ENCODE results near the gene EMILIN2. TPM values are rescaled to one million over a fixed set of nuclear protein-coding genes. Genes with fewer than 3 reads are reported as not detected.

Gene EMILIN2
- total RNA-seq, 1 donor from 2014 or later = 26.8 TPM

DNA sequence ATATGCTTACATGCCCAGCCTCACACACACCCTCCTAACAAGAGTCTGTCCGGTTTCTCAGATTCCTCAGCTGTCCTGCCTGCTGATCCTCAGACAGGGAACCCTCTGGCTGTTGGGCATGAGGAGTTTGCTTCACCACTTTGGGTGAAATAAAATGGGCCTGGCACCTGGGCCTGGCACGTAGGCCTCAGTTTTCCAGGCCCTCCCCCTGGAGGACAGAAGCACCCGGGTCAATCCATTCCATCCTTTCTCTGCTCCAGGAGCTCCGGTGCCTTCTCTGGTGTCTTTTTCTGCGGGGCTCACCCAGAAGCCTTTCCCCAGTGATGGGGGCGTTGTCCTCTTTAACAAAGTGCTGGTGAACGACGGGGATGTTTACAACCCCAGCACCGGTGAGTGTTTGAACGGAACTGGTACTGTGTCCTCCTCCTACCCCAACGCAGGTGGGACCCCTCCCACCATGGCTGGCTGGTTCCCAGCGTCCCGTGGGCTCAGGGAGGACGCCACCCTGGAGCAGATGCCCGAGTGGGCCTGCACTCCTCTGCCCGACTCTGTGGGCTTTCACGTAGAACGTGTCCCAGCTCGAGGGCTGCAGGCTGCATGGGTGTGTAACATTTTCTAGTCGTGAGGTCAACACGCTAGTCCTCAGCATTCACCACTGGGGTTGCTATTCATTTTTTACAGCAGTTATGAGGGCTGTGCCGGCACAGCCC, 62.8 kb downstream of the EMILIN2 start:
- Histone ChIP-seq H3K27me3 (no peaks in the 10 kb centered on the region), H3K27ac (no peak overlapping the region), H3K36me3 (peaks cover 0 to 16% of the 10 kb centered on the region in 2 donors), H3K4me1 (peaks cover 28% of the 10 kb centered on the region), H3K9me3 (no peaks in the 10 kb centered on the region), H3K4me3 (no peak overlapping the region)
- TF ChIP-seq POLR2AphosphoS5 (IDR thresholded peaks at IDR 0.05; ENCODE audit: insufficient read depth in 1 of 2, low read depth in 1 of 2) (no peak), POLR2A (IDR thresholded peaks at IDR 0.05) (no peak)
- TF ChIP-seq, protein P1, sequence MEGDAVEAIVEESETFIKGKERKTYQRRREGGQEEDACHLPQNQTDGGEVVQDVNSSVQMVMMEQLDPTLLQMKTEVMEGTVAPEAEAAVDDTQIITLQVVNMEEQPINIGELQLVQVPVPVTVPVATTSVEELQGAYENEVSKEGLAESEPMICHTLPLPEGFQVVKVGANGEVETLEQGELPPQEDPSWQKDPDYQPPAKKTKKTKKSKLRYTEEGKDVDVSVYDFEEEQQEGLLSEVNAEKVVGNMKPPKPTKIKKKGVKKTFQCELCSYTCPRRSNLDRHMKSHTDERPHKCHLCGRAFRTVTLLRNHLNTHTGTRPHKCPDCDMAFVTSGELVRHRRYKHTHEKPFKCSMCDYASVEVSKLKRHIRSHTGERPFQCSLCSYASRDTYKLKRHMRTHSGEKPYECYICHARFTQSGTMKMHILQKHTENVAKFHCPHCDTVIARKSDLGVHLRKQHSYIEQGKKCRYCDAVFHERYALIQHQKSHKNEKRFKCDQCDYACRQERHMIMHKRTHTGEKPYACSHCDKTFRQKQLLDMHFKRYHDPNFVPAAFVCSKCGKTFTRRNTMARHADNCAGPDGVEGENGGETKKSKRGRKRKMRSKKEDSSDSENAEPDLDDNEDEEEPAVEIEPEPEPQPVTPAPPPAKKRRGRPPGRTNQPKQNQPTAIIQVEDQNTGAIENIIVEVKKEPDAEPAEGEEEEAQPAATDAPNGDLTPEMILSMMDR (IDR thresholded peaks at IDR 0.05) = no peak
- intact Hi-C loops (cut with DNase I) = loop anchor here (10.0 kb wide), 2 partner anchors 55 to 145 kb away; no protein-coding TSS in a partner anchor
- DNase-seq (ENCODE audit: extremely low spot score in 2 of 2) = peak; percentile 81 to 95

DNA sequence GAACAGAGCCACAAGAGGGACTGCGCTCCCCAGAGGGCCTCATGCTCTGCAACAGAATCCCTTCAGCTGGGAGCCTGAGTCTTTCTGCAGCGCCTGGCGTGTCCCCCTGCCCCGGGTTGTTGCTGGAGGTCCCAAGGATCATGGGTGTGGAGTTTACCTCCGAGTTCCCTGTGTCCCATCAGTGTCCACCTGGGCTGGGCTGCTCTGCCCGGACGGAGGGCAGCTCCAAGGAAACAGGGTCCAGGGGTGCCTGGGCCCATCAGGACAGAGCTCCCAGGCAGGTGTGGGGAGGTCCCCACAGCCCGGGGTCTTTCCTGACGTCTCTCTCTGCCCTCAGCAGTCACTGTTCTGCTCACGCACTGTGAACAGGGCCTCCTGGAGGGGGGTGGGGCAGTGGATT, 63.5 kb downstream of the EMILIN2 start:
- no peak for TF ChIP-seq POLR2A (IDR thresholded peaks at IDR 0.05)
- TF ChIP-seq, protein P1 (IDR thresholded peaks at IDR 0.05) = no peak
- TF ChIP-seq POLR2AphosphoS5 (IDR thresholded peaks at IDR 0.05; ENCODE audit: insufficient read depth in 1 of 2, low read depth in 1 of 2) = no peak

DNA sequence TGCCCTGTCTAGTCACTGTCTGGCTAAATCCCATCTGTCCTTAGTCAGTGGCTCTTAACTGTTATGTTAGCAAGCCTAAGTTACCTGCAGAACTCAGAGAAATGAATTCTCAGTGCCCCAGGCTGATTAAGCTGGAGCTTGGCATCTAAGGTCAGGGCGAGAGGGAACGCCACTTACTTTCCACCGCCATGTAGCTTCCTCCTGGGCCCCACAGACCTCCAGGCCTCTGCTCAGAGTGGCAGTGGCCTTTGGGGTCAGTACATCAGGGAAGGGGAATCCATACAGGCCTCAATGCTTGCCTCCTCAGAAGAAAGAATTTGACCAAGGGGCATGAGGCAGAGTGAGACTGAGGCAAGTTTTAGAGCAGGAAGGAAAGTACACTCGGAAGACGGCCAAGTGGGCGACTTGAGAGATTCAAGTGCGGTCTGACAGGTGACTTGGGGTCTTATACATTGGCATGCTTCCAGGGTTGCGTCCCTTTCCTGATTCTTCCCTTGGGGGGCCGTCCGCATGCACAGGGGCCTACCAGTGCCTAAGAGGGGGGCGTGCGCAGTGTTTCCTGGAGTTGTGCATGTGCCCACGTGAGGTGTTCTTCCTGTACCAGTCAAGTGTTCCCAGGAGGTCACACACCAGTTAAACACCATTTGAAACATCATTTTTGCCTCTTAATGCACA, 64.1 kb downstream of the EMILIN2 start:
- H3K27ac ChIP-seq = no peak overlapping the region
- H3K9me3 ChIP-seq = no peaks in the 10 kb centered on the region
- peak; percentile 82 for DNase-seq (ENCODE audit: extremely low spot score in 2 of 2)
- H3K4me1 ChIP-seq = peaks cover 21% of the 10 kb centered on the region
- no peaks in the 10 kb centered on the region for H3K27me3 ChIP-seq
- H3K36me3 ChIP-seq = peaks cover 0 to 29% of the 10 kb centered on the region in 2 donors
- no peak overlapping the region for H3K4me3 ChIP-seq
- TF ChIP-seq, protein P1 (IDR thresholded peaks at IDR 0.05) = no peak
- TF ChIP-seq POLR2AphosphoS5 (IDR thresholded peaks at IDR 0.05; ENCODE audit: insufficient read depth in 1 of 2, low read depth in 1 of 2) = no peak
- TF ChIP-seq POLR2A (IDR thresholded peaks at IDR 0.05) = no peak
- intact Hi-C loops (cut with DNase I) = loop anchor here (10.0 kb wide), 1 partner anchor 56 kb away; no protein-coding TSS in a partner anchor

More for the DNA sequence above, 63.5 kb downstream of the EMILIN2 start:
- Histone ChIP-seq H3K4me3 (no peak overlapping the region), H3K4me1 (peaks cover 26% of the 10 kb centered on the region), H3K9me3 (no peaks in the 10 kb centered on the region), H3K27ac (no peak overlapping the region), H3K27me3 (no peaks in the 10 kb centered on the region), H3K36me3 (peaks cover 0 to 23% of the 10 kb centered on the region in 2 donors)
- DNase-seq (ENCODE audit: extremely low spot score in 2 of 2) = peak; percentile 55 to 86
- intact Hi-C loops (cut with DNase I) = loop anchor here (10.0 kb wide), 1 partner anchor 55 kb away; no protein-coding TSS in a partner anchor

DNA sequence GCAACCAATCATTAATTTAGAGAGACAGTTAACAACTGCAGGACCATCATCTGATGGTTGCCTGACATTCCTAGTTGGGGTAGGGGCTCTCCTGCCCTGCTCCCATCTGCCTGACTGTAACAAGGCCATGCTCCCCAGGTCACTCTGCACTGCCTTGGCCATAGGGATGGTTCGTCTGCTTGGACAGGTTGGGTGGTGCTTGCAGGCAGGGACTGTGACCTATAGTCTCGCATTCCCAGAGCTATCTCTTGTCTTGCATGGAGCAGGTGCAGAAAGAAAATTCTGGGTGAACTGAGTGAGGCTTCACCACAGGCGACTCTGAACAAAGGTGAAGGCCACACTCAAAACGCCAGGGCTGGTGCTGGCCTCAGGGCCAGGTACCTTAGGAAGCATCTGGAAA, 64.7 kb downstream of the EMILIN2 start:
- peaks cover 0 to 29% of the 10 kb centered on the region in 2 donors for H3K36me3 ChIP-seq
- H3K4me1 ChIP-seq = peaks cover 21% of the 10 kb centered on the region
- intact Hi-C loops (cut with DNase I) = loop anchor here (10.0 kb wide), 1 partner anchor 57 kb away; no protein-coding TSS in a partner anchor
- TF ChIP-seq POLR2AphosphoS5 (IDR thresholded peaks at IDR 0.05; ENCODE audit: insufficient read depth in 1 of 2, low read depth in 1 of 2) (no peak), POLR2A (IDR thresholded peaks at IDR 0.05) (no peak)
- TF ChIP-seq, protein P1 (IDR thresholded peaks at IDR 0.05) = no peak
- H3K9me3 ChIP-seq = no peaks in the 10 kb centered on the region
- H3K27me3 ChIP-seq = no peaks in the 10 kb centered on the region
- DNase-seq (ENCODE audit: extremely low spot score in 2 of 2) = peak; percentile 77 to 89
- no peak overlapping the region for H3K27ac ChIP-seq
- H3K4me3 ChIP-seq = no peak overlapping the region
